BE2C (cell line): Measurements from ENCODE around the gene NISCH.
A peak's percentile ranks its signal among the peaks of the same experiment; 100 is the strongest.

Source experiments
- DNase-seq: peaks from one replicate; pipeline ENCODE4 v3.0.0-alpha.2; 2020
- H3K27me3 ChIP-seq: fragments of 250-450 bp; sonication (Bioruptor Pico); 2 replicates; pipeline ENCODE4 v1.5.1; 2020; ENCODE audit warnings: mild to moderate bottlenecking
- H3K36me3 ChIP-seq: fragments of 250-450 bp; sonication (Bioruptor Pico); 2 replicates; pipeline ENCODE4 v1.5.1; 2020; ENCODE audit warnings: mild to moderate bottlenecking
- H3K4me1 ChIP-seq: fragments of 250-450 bp; sonication (Bioruptor Pico); 2 replicates; pipeline ENCODE4 v1.5.1; 2020
- H3K4me3 ChIP-seq: 2 replicates; pipeline ENCODE4 v1.5.1; 2011; ENCODE audit warnings: low read depth, low read length
- H3K9me3 ChIP-seq: fragments of 250-450 bp; sonication (Bioruptor Pico); 2 replicates; pipeline ENCODE4 v1.5.1; 2020
- CTCF ChIP-seq: IDR thresholded peaks from 2 replicates; pipeline ENCODE4 v1.5.1; 2012; ENCODE audit warnings: mild to moderate bottlenecking, low read depth, low read length

Gene NISCH

GRCh38 chr3:52420388-52420787 is 35.0 kb upstream of the NISCH start:
- H3K27me3 ChIP-seq: no peaks in the 10 kb centered on the region
- DNase-seq: no peak
- H3K9me3 ChIP-seq: no peaks in the 10 kb centered on the region
- H3K4me1 ChIP-seq: no peaks in the 10 kb centered on the region
- no peaks in the 10 kb centered on the region for H3K36me3 ChIP-seq
- H3K4me3 ChIP-seq: no peak overlapping the region
- TF ChIP-seq CTCF: no peak

GRCh38 chr3:52422669-52423068 is 32.7 kb upstream of the NISCH start:
- no peaks in the 10 kb centered on the region for H3K9me3 ChIP-seq
- H3K36me3 ChIP-seq: no peaks in the 10 kb centered on the region
- H3K27me3 ChIP-seq: no peaks in the 10 kb centered on the region
- no peak overlapping the region for H3K4me3 ChIP-seq
- no peak for DNase-seq
- no peak for TF ChIP-seq CTCF
- H3K4me1 ChIP-seq: no peaks in the 10 kb centered on the region

GRCh38 chr3:52423173-52423572 is 32.2 kb upstream of the NISCH start:
- H3K4me3 ChIP-seq: no peak overlapping the region
- no peaks in the 10 kb centered on the region for H3K4me1 ChIP-seq
- H3K9me3 ChIP-seq: no peaks in the 10 kb centered on the region
- H3K27me3 ChIP-seq: no peaks in the 10 kb centered on the region
- no peak for DNase-seq
- TF ChIP-seq CTCF: no peak
- no peaks in the 10 kb centered on the region for H3K36me3 ChIP-seq

- no peaks in the 10 kb centered on the region for H3K36me3 ChIP-seq
- H3K9me3 ChIP-seq: no peaks in the 10 kb centered on the region
- H3K4me3 ChIP-seq: no peak overlapping the region
- peak; percentile 77 for TF ChIP-seq CTCF
- H3K4me1 ChIP-seq: no peaks in the 10 kb centered on the region
- no peaks in the 10 kb centered on the region for H3K27me3 ChIP-seq
- peak; percentile 39 for DNase-seq
Measured at GRCh38 chr3:52428151-52429005, 27.0 kb upstream of the NISCH start.

GRCh38 chr3:52429031-52429430 is 26.4 kb upstream of the NISCH start:
- Histone ChIP-seq H3K36me3 (no peaks in the 10 kb centered on the region), H3K4me1 (no peaks in the 10 kb centered on the region), H3K4me3 (no peak overlapping the region), H3K9me3 (no peaks in the 10 kb centered on the region), H3K27me3 (no peaks in the 10 kb centered on the region)
- no peak for DNase-seq
- no peak for TF ChIP-seq CTCF

- no peak overlapping the region for H3K4me3 ChIP-seq
- DNase-seq: no peak
- no peak for TF ChIP-seq CTCF
Measured at GRCh38 chr3:52429779-52430415, 25.5 kb upstream of the NISCH start.

More at GRCh38 chr3:52429779-52430415, 25.5 kb upstream of the NISCH start:
- Histone ChIP-seq H3K36me3 (no peaks in the 10 kb centered on the region), H3K4me1 (no peaks in the 10 kb centered on the region; the same call in 1 of the 2 replicates), H3K9me3 (no peaks in the 10 kb centered on the region), H3K27me3 (no peaks in the 10 kb centered on the region)
